Heart left ventricle (tissue), 16 donors: ENCODE data around the gene MRPL55. TPM values are rescaled to one million over a fixed set of nuclear protein-coding genes. Genes with fewer than 3 reads are reported as not detected.

ENCODE experiments used
- ATAC-seq, 4 donors: fragments of 200-7000 bp; cut with Tn5 transposase; one replicate each; pipeline ENCODE4 v1.9.1; 2020 to 2022; ENCODE audit warnings: moderate library complexity in 4 of 4, mild to moderate bottlenecking in 3 of 4, moderate number of reproducible peaks in 1 of 4
- DNase-seq, 5 donors: peaks; one replicate each; pipeline ENCODE4 v3.0.0-alpha.2; 2020
- H3K27ac ChIP-seq, 12 donors: fragments of 200-600 bp; sonication (generic) in 4 of 12; one replicate each; pipeline versions ENCODE4 v1.5.0 to v1.8.0; 2016 to 2022; ENCODE audit warnings: mild to moderate bottlenecking in 2 of 12
- H3K27me3 ChIP-seq, 9 donors: fragments of 200-600 bp; sonication (generic) in 2 of 9; one replicate each; pipeline versions ENCODE4 v1.5.1 to v1.8.0; 2016 to 2022; ENCODE audit warnings: mild to moderate bottlenecking in 3 of 9
- H3K36me3 ChIP-seq, 9 donors: fragments of 200-600 bp; sonication (generic) in 2 of 9; one replicate each; pipeline versions ENCODE4 v1.5.0 to v1.8.0; 2018 to 2022; ENCODE audit warnings: mild to moderate bottlenecking in 2 of 9
- H3K4me1 ChIP-seq, 12 donors: fragments of 200-600 bp; sonication (generic) in 4 of 12; one replicate each; pipeline versions ENCODE4 v1.5.0 to v1.8.0; 2016 to 2022; ENCODE audit warnings: mild to moderate bottlenecking in 3 of 12
- H3K4me3 ChIP-seq, 12 donors: fragments of 200-600 bp; sonication (generic) in 4 of 12; one replicate each; pipeline versions ENCODE4 v1.5.0 to v1.8.0; 2017 to 2022; ENCODE audit warnings: mild to moderate bottlenecking in 9 of 12, moderate library complexity in 4 of 12
- H3K9me3 ChIP-seq, 12 donors: fragments of 200-600 bp; sonication (generic) in 4 of 12; one replicate each; pipeline versions ENCODE4 v1.5.0 to v1.8.0; 2016 to 2022; ENCODE audit warnings: mild to moderate bottlenecking in 1 of 12
- POLR2A ChIP-seq, 2 donors: fragments of 450-650 bp; IDR thresholded peaks; one replicate each; pipeline ENCODE4 v1.6.1; 2017; ENCODE audit warnings: antibody characterized with exemption in 2 of 2, mild to moderate bottlenecking in 2 of 2, moderate library complexity in 2 of 2
- WGBS, 4 donors: extraction: QIAGEN DNeasy Blood & Tissue Kit in 2 of 4; methylation state at CpG; one replicate each; pipeline versions ENCODE4 v1.1.5 to v1.1.7; 2013 to 2018; 5-methylcytosine and 5-hydroxymethylcytosine counted together
- intact Hi-C, 10 donors: fragments of 100-400 bp; cut with DNase I; formaldehyde crosslinking; loops; one replicate each; pipeline versions ENCODE4 v1.11.1 to v1.14.2; 2022
- polyA plus RNA-seq, 2 donors: library from polyadenylated mRNA; stranded (reverse); fragments of 200-250 nt; gene quantifications; one replicate each; pipeline ENCODE4 v1.2.3, GENCODE V29; 2013
- total RNA-seq, 9 donors: library from RNA; depleted of rRNA in 2 of 9; stranded (reverse); fragments of >200 nt in 2 of 9; fragmentation: NEBNext Ultra II Directional in 3 of 9; extraction: Animal tissue kit (Norgen Biotek cat#: 25700) in 3 of 9; gene quantifications; one replicate each; pipeline versions ENCODE4 v1.1.0 to v1.2.4, GENCODE V29; 2016 to 2023
- TF ChIP-seq, protein P1 (sequence below), 12 donors: fragments of 200-600 bp; sonication (generic) in 4 of 12; IDR thresholded peaks; one replicate each; pipeline versions ENCODE4 v1.5.0 to v1.8.0; 2018 to 2022; ENCODE audit warnings: antibody characterized with exemption in 12 of 12, mild to moderate bottlenecking in 5 of 12
- donor health status: ischemic (EF 13 %, LVEDD 7.1; RV severe dilation, severe dysfunction).
- donor health status: healthy with polysubstance abuse.
- donor health status: DM: no; HTN: yes; CAD: no.
- donor health status: DM: no; HTN: no; CAD: no.
- donor health status: ischemic (EF 25% LVEDD 6.9; RV normal size, moderate dysfunction).
- donor health status: ischemic (EF 25% LVEDD 5.7; RV mildly dilated, moderate dysfunction).
- donor health status: healthy.
- donor health status: DM: yes; HTN: yes; CAD: no.
- donor health status: ischemic (EF 35%, LVEDD 5.7; RV mildly dilated, moderate dysfunction).
- donor health status: nonischemic (EF 11% LVEDD 7.7; RV severe dilation, severe dysfunction).
- donor health status: DM: yes; HTN: yes; CAD: no.
- donor health status: PGD.
- donor health status: ischemic (EF 29% LVEDD 5.4; RV normal size, mild dysfunction).
- donor health status: nonischemic (EF 23%, LVEDD 6.1; RV moderate dilation, normal function).

MRPL55 gene
- total and polyA plus RNA-seq, 11 donors: 35.5 to 141 (median 55.1) TPM

DNA sequence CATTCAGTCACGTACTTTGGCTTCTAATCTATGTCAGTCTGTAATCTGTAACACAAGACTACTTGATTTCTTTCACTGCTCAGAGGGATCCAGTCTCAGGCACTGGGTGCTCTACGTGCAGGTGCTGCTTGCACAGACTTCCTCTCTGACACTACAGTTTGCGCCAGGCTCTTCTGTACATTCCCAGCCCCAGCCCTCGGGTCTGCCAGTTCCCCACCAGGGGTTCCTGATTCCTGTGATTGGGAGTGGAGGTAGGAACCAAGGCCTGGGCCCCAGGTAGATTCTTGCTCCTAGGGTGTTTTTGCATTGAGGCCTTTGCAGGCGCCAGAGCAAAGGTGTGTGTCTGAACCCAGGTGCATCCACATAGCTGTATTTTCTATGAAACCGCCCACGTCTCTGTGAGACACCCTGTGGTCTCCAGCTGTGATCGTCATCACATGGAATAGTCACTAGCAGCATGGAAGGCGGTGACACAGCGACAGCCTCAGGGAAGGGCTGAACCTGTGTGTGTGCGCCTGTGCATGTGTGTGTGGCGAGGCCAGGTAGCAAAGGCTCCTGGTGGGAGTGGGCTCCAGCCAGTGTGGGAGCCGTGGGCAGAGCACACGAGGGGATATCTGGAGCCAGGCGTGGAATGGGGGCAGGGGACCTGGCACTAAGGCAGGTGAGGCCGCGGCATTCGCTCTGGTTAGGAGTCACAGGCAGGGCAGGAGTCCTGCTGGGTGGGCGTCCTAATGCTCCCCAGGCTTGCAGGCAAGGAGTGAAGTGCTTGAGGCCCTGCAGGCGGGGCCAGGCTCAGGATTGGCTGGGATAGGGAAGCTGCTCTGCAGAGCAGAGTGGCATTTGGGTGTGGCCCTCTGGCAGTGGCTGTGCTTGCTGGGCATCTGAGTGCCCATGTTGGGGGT is 45.8 kb upstream of the MRPL55 start:
- peaks cover 5 to 31% (median 24%) of the 10 kb centered on the region in 12 donors for H3K4me1 ChIP-seq

DNA sequence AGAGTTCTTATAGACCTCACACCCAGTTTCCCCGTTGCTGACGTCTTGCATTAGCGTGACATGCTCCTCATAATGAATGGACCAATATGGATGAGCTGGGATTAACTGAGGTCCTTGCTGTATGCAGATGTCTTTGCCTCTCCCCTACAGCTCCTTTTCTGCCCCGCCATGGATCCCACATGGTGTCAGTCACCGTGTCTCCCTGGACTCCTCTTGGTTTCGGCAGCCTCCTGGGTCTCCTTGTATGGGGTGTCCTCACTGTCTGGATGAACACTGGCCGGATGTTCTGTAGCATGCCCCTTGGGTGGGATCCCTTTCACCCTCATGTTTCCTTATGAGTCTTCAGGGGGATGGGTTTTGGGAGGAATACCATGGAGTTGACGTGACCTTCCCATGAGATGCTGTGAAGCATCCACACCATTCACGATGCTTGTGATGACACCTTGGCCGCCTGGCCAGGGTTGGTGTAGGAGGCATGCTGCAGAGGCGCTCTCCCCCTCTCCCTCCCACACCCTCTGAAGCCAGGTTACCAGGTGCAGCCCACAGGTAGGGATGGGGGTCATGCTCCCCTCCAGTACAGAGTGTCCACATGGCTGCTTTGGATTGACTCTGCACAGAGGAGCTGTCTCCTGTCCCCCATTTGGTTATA is 45.0 kb upstream of the MRPL55 start:
- Histone ChIP-seq H3K9me3 (no peaks in the 10 kb centered on the region), H3K27ac (no peak overlapping the region), H3K4me3 (no peak overlapping the region), H3K36me3 (peaks cover 0 to 5% (median 0%) of the 10 kb centered on the region in 9 donors), H3K4me1 (peaks cover 13 to 38% (median 30%) of the 10 kb centered on the region in 12 donors), H3K27me3 (peaks cover 0 to 5% (median 0%) of the 10 kb centered on the region in 9 donors)
- intact Hi-C loops: no loop called here
- 87 to 96% (median 93%) methylated on average over 6 to 11 of the region's 11 CpGs for WGBS, 4 donors
- DNase-seq: peak in 2 of 5 donors; percentile 24 to 32
- no peak for ATAC-seq
- TF ChIP-seq, protein P1, sequence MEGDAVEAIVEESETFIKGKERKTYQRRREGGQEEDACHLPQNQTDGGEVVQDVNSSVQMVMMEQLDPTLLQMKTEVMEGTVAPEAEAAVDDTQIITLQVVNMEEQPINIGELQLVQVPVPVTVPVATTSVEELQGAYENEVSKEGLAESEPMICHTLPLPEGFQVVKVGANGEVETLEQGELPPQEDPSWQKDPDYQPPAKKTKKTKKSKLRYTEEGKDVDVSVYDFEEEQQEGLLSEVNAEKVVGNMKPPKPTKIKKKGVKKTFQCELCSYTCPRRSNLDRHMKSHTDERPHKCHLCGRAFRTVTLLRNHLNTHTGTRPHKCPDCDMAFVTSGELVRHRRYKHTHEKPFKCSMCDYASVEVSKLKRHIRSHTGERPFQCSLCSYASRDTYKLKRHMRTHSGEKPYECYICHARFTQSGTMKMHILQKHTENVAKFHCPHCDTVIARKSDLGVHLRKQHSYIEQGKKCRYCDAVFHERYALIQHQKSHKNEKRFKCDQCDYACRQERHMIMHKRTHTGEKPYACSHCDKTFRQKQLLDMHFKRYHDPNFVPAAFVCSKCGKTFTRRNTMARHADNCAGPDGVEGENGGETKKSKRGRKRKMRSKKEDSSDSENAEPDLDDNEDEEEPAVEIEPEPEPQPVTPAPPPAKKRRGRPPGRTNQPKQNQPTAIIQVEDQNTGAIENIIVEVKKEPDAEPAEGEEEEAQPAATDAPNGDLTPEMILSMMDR (IDR thresholded peaks at IDR 0.05): no peak
- TF ChIP-seq POLR2A (IDR thresholded peaks at IDR 0.05): no peak

More for the DNA sequence above, 45.8 kb upstream of the MRPL55 start:
- TF ChIP-seq POLR2A (IDR thresholded peaks at IDR 0.05): no peak
- peaks cover 0 to 10% (median 0%) of the 10 kb centered on the region in 9 donors for H3K27me3 ChIP-seq
- ATAC-seq (no peak), DNase-seq (peak in 2 of 5 donors; percentile 19 to 48)
- 83 to 93% (median 88%) methylated on average over 19 to 20 of the region's 20 CpGs for WGBS, 4 donors
- peaks cover 0 to 2% (median 0%) of the 10 kb centered on the region in 9 donors for H3K36me3 ChIP-seq
- H3K27ac ChIP-seq: no peak overlapping the region
- intact Hi-C loops: loop anchor here in 1 of 10 donors (1.0 kb wide), 1 partner anchor 12 kb away; no protein-coding TSS in a partner anchor
- no peak overlapping the region for H3K4me3 ChIP-seq
- no peaks in the 10 kb centered on the region for H3K9me3 ChIP-seq

DNA sequence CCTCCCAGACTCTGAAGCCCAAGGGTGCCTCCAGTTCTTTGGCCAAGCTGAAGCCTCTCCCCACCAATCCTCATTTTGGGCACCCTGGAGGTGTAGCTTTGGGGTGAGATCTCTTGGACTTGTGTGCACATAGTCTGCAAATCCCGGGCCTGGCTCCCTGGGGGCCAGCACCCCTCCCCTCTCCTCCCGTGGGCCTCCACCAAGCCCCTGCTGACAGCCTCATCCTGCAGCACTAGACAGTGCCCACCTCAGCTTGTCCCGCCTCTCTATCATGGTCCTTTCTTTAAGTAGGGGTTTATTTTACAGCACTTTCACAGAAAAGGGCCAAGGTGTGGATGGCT is 43.8 kb upstream of the MRPL55 start:
- Histone ChIP-seq H3K27me3 (no peaks in the 10 kb centered on the region), H3K9me3 (no peaks in the 10 kb centered on the region), H3K4me3 (no peak overlapping the region), H3K4me1 (peaks cover 16 to 44% (median 40%) of the 10 kb centered on the region in 12 donors), H3K27ac (peak overlapping the region in 1 of 12 donors; percentile 97), H3K36me3 (peaks cover 0 to 17% (median 9%) of the 10 kb centered on the region in 9 donors)
- no peak for ATAC-seq
- TF ChIP-seq, protein P1 (IDR thresholded peaks at IDR 0.05): no peak
- no peak for TF ChIP-seq POLR2A (IDR thresholded peaks at IDR 0.05)
- no peak for DNase-seq
- intact Hi-C loops: no loop called here
- WGBS, 4 donors: 69 to 88% (median 72%) methylated on average over 3 of the region's 3 CpGs

DNA sequence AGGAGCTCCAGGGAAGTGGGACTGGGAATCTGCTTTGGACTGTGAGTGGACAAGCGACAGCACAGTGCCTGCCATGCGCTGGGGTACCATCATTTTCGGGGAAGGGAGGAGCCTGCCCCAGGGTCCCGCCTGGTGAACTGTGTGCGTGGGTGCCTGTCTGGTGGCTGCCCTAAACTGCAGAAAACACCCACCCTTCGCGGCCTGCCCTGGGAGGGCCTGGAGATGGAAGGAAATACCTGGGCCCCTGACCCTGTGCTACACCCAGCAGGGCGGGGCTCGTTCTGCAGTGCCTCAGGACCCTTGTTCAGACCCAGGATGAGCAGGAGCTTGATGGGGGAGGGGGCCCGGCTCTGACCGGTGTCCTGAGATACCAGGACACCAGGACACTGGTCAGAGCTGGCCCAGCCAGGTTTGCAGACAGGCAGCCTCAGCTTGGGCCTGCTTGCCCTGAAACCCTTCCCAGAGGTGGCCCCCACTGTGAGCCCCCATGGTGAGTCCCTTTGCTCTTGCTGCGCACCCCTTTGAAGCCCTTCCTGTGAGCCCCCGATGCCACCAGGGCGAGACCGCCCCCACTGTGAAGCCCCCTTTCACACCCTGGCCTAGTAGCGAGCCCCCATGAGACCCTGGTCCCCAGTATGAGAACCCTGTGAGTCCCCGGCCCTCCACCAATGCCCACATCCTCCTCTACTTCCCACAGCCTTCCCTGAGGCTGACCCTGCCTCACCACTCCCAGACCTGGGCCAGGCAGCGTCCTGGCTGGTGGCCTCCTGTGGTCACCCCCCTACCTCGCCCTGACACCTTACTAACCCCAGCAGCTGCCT is 43.2 kb upstream of the MRPL55 start:
- intact Hi-C loops: no loop called here
- WGBS, 4 donors: 88 to 93% (median 89%) methylated on average over 14 to 19 of the region's 19 CpGs
- Histone ChIP-seq H3K4me3 (no peak overlapping the region), H3K9me3 (no peaks in the 10 kb centered on the region), H3K4me1 (peaks cover 16 to 49% (median 42%) of the 10 kb centered on the region in 12 donors), H3K27me3 (no peaks in the 10 kb centered on the region), H3K27ac (peak overlapping the region in 3 of 12 donors; percentile 2 to 97 (median 19)), H3K36me3 (peaks cover 0 to 23% (median 14%) of the 10 kb centered on the region in 9 donors)
- peak in 1 of 5 donors; percentile 65 for DNase-seq
- no peak for ATAC-seq
- TF ChIP-seq POLR2A (IDR thresholded peaks at IDR 0.05): no peak
- TF ChIP-seq, protein P1 (IDR thresholded peaks at IDR 0.05): no peak
